Heart left ventricle (tissue), 13 donors: Measurements from ENCODE around the gene STX8.

ENCODE experiments used
- CTCF ChIP-seq, 12 donors: fragments of 200-600 bp; sonication (generic) in 4 of 12; IDR thresholded peaks; one replicate each; pipeline versions ENCODE4 v1.5.0 to v1.8.0; 2018 to 2022; ENCODE audit warnings: antibody characterized with exemption in 12 of 12, mild to moderate bottlenecking in 5 of 12
- POLR2A ChIP-seq, 2 donors: fragments of 450-650 bp; IDR thresholded peaks; one replicate each; pipeline ENCODE4 v1.6.1; 2017; ENCODE audit warnings: antibody characterized with exemption in 2 of 2, mild to moderate bottlenecking in 2 of 2, moderate library complexity in 2 of 2
- donor health status: ischemic (EF 13 %, LVEDD 7.1; RV severe dilation, severe dysfunction).
- donor health status: DM: no; HTN: yes; CAD: no.
- donor health status: DM: no; HTN: no; CAD: no.
- donor health status: ischemic (EF 25% LVEDD 6.9; RV normal size, moderate dysfunction).
- donor health status: ischemic (EF 25% LVEDD 5.7; RV mildly dilated, moderate dysfunction).
- donor health status: ischemic (EF 35%, LVEDD 5.7; RV mildly dilated, moderate dysfunction).
- donor health status: nonischemic (EF 11% LVEDD 7.7; RV severe dilation, severe dysfunction).
- donor health status: DM: yes; HTN: yes; CAD: no.
- donor health status: PGD.
- donor health status: ischemic (EF 29% LVEDD 5.4; RV normal size, mild dysfunction).
- donor health status: nonischemic (EF 23%, LVEDD 6.1; RV moderate dilation, normal function).

- no peak for TF ChIP-seq CTCF (IDR thresholded peaks at IDR 0.05)
- TF ChIP-seq POLR2A (IDR thresholded peaks at IDR 0.05) = no peak
Measured at GRCh38 chr17:9284884-9285283, 290.7 kb downstream of the STX8 start.
